Measurements from ENCODE around the gene TMEM184C. TPM values are rescaled to one million over a fixed set of nuclear protein-coding genes. Genes with fewer than 3 reads are reported as not detected.

TMEM184C gene
- total RNA-seq, 1 experiment from 2014 or later: 24.6 TPM

GRCh38 chr4:147674073-147674472, 56.9 kb downstream of the TMEM184C start:
- TF ChIP-seq SP1 (IDR thresholded peaks at IDR 0.05; ENCODE audit: low read depth): no peak
- ChIA-PET RAD21 (ENCODE audit: low non-redundant PET in 1 of 2, low total read pairs in 2 of 2, uncharacterized antibody in 2 of 2, unreplicated experiment in 2 of 2) (no interaction called here), POLR2A (interaction anchor here (1.7 kb wide), 1 partner anchor 10 kb away, joined by 5 read pairs; the partner anchor contains the start of gene PRMT9), CTCF (no interaction called here)
- Histone ChIP-seq H3K27me3 (ENCODE audit: insufficient read depth, low read length) (no peaks in the 10 kb centered on the region), H3K79me2 (ENCODE audit: insufficient read depth, low read length) (peaks cover 17% of the 10 kb centered on the region), H3K4me1 (ENCODE audit: control insufficient read depth in 1 of 2, insufficient read depth in 2 of 2, low read length in 2 of 2) (no peaks in the 10 kb centered on the region), H3K9ac (ENCODE audit: low read length) (no peak overlapping the region), H3K9me3 (ENCODE audit: control insufficient read depth in 1 of 2, insufficient read depth in 1 of 2, low read depth in 1 of 2, low read length in 2 of 2) (no peaks in the 10 kb centered on the region), H2AFZ (ENCODE audit: low read depth, low read length, poor library complexity, severe bottlenecking) (no peak overlapping the region), H3K4me3 (replicated peaks in 1 of 2; ENCODE audit: low read depth in 1 of 2, low read length in 2 of 2) (no peak overlapping the region), H3K9me2 (ENCODE audit: insufficient read depth) (no peaks in the 10 kb centered on the region), H3K4me2 (ENCODE audit: low read length) (no peak overlapping the region), H3K27ac (ENCODE audit: low read depth, low read length) (no peak overlapping the region), H4K20me1 (ENCODE audit: insufficient read depth) (no peaks in the 10 kb centered on the region; the same call in 1 of the 2 replicates), H3K36me3 (ENCODE audit: control insufficient read depth in 1 of 2, insufficient read depth in 2 of 2, low read length in 2 of 2) (peaks cover 2 to 17% of the 10 kb centered on the region in 2 experiments; a peak in 1 of 4 replicates)
- BruUV-seq (replicated peaks): no TSS peak
- ATAC-seq (no peak), DNase-seq (ENCODE audit: low read depth, low spot score) (no peak)
- intact Hi-C loops (cut with micrococcal nuclease): no loop called here

GRCh38 chr4:147674496-147674895, 57.3 kb downstream of the TMEM184C start:
- Histone ChIP-seq H3K27me3 (ENCODE audit: insufficient read depth, low read length) (no peaks in the 10 kb centered on the region), H3K9ac (ENCODE audit: low read length) (no peak overlapping the region), H3K9me2 (ENCODE audit: insufficient read depth) (no peaks in the 10 kb centered on the region), H3K79me2 (ENCODE audit: insufficient read depth, low read length) (peaks cover 20% of the 10 kb centered on the region), H3K9me3 (ENCODE audit: control insufficient read depth in 1 of 2, insufficient read depth in 1 of 2, low read depth in 1 of 2, low read length in 2 of 2) (no peaks in the 10 kb centered on the region), H3K4me1 (ENCODE audit: control insufficient read depth in 1 of 2, insufficient read depth in 2 of 2, low read length in 2 of 2) (no peaks in the 10 kb centered on the region), H3K27ac (ENCODE audit: low read depth, low read length) (no peak overlapping the region), H3K36me3 (ENCODE audit: control insufficient read depth in 1 of 2, insufficient read depth in 2 of 2, low read length in 2 of 2) (peaks cover 2 to 17% of the 10 kb centered on the region in 2 experiments; a peak in 1 of 4 replicates), H4K20me1 (ENCODE audit: insufficient read depth) (no peaks in the 10 kb centered on the region; the same call in 1 of the 2 replicates), H3K4me2 (ENCODE audit: low read length) (no peak overlapping the region), H3K4me3 (replicated peaks in 1 of 2; ENCODE audit: low read depth in 1 of 2, low read length in 2 of 2) (no peak overlapping the region), H2AFZ (ENCODE audit: low read depth, low read length, poor library complexity, severe bottlenecking) (no peak overlapping the region)
- TF ChIP-seq FOSL1 (IDR thresholded peaks at IDR 0.05; ENCODE audit: low read depth) (no peak), CBX3 (IDR thresholded peaks at IDR 0.05; ENCODE audit: low read depth) (no peak), ELF1 (IDR thresholded peaks at IDR 0.05; ENCODE audit: borderline replicate concordance, low read depth) (no peak), POLR2A (IDR thresholded peaks at IDR 0.05; ENCODE audit: borderline replicate concordance, extremely low read depth, insufficient read depth, insufficient read length) (no peak), SIN3A (IDR thresholded peaks at IDR 0.05; ENCODE audit: low read depth) (no peak), SRF (IDR thresholded peaks at IDR 0.05; ENCODE audit: low read depth) (no peak), TCF7L2 (IDR thresholded peaks at IDR 0.05; ENCODE audit: borderline replicate concordance, extremely low read depth, insufficient read depth, insufficient read length) (no peak)
- ChIA-PET CTCF (no interaction called here), RAD21 (ENCODE audit: low non-redundant PET in 1 of 2, low total read pairs in 2 of 2, uncharacterized antibody in 2 of 2, unreplicated experiment in 2 of 2) (interaction anchor here in 1 of 2 experiments (0.5 kb wide), 1 partner anchor 26 kb away, joined by 6 read pairs; no protein-coding TSS in a partner anchor), POLR2A (interaction anchor here (1.7 kb wide), 1 partner anchor 9 kb away, joined by 5 read pairs; the partner anchor contains the start of gene PRMT9)
- DNase-seq (ENCODE audit: low read depth, low spot score) (no peak), ATAC-seq (no peak)
- intact Hi-C loops (cut with micrococcal nuclease): no loop called here
- BruUV-seq (replicated peaks): no TSS peak
